Type B pancreatic cell (in vitro differentiated cells): ENCODE measurements around the gene LITAFD. TPM values are rescaled to one million over a fixed set of nuclear protein-coding genes. Genes with fewer than 3 reads are reported as not detected.

ENCODE experiments used
- total RNA-seq: library from RNA; stranded (reverse); gene quantifications from 2 replicates; pipeline ENCODE4 v1.2.1, GENCODE V29; 2021; ENCODE audit warnings: low replicate concordance

Gene LITAFD
- total RNA-seq, 1 donor from 2014 or later, result not detected

Other genes with a start within 250 kb of the LITAFD start
- gene ABAT, start 207.7 kb upstream of the LITAFD start, total RNA-seq, result 21.1 and 32.1 TPM in 2 replicates
- gene TMEM186, start 84.7 kb upstream of the LITAFD start, total RNA-seq, result 14.2 and 18.4 TPM in 2 replicates
- 35.5 and 64.3 TPM in 2 replicates for gene PMM2, start 84.5 kb upstream of the LITAFD start, total RNA-seq
- gene CARHSP1, start 13.3 kb upstream of the LITAFD start, total RNA-seq, result 84.6 and 88.0 TPM in 2 replicates
- gene USP7, start 81.6 kb downstream of the LITAFD start, total RNA-seq, result 106 and 118 TPM in 2 replicates
- gene HAPSTR1, start 209.3 kb downstream of the LITAFD start, total RNA-seq, result 58.4 and 66.2 TPM in 2 replicates